MM.1S (cell line): ENCODE data around the gene ZMIZ1.

ENCODE experiments used
- CTCF ChIP-seq: fragments of 300-600 bp; sonication (generic); IDR thresholded peaks from 2 replicates; pipeline ENCODE4 v1.5.1; 2016; ENCODE audit warnings: antibody characterized with exemption, low read length, mixed read lengths
- EZH2 ChIP-seq: fragments of 300-600 bp; sonication (generic); optimal IDR thresholded peaks from 2 replicates; pipeline ENCODE3; 2017; ENCODE audit warnings: low read depth, mild to moderate bottlenecking, antibody characterized with exemption, low read length, mixed read lengths

GRCh38 chr10:79170993-79171392 is 102.2 kb downstream of the ZMIZ1 start:
- TF ChIP-seq CTCF (no peak), EZH2 (no peak)
